ENCODE data around the gene ARL6IP1.
A peak's percentile ranks its signal among the peaks of the same experiment; 100 is the strongest.

The ARL6IP1 gene

DNA sequence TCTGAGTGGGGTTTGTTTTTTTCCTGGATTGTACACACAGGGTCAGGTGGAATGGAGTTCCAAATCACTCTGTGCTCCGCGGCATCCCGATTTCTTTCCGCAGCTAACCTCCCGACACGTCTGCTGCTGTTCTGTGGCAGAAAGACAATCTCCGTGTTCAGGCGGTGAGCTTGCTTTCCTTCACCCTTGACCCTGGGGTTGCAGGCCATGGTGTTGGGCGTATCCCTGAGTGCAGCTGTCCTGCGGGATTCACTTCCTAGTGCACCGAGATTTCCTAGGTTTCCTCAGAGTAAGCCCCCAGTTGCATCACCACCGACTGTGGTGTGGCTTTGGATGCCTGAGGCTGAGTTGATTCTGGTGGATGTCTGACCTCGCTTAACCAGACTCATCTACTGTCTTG lies 7.8 kb upstream of the ARL6IP1 start:
- no peaks in the 10 kb centered on the region for H3K9me3 Mint-ChIP-seq
- H3K36me3 Mint-ChIP-seq (ENCODE audit: low read depth), result peaks cover 60% of the 10 kb centered on the region

DNA sequence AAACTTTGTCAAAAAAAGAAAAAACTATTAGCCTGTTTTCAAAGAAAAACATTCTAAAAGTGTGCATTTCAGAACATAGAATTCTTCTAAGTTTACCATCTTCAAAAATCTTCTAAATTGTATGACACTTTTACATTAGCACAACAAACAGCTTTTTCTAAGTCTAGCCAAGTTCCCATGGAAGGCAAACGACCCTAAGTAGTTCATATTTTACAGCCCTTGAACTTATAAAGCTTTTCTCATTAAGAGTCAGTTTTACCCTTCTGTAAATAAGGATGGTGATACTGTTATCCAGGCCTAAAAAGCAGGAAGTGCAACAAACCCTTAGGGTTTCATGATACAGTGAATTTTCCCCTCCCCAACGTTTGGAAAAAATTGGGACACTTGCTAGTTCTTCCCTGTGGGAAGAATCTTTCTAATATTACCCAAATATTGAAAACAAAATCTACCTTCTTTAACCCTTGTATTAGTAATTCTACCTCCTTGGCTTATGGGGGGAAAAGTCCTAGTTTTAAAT lies 4.0 kb upstream of the ARL6IP1 start:
- Mint-ChIP-seq H3K36me3 (ENCODE audit: low read depth) (peaks cover 49% of the 10 kb centered on the region), H3K9me3 (no peaks in the 10 kb centered on the region), H3K4me1 (peaks cover 43% of the 10 kb centered on the region), H3K4me3 (no peak overlapping the region), H3K27ac (peak overlapping the region; percentile 90), H3K27me3 (peaks cover 2% of the 10 kb centered on the region)
- DNase-seq (no peak), ATAC-seq (no peak)

More for the DNA sequence above, 7.8 kb upstream of the ARL6IP1 start:
- Mint-ChIP-seq H3K27ac (no peak overlapping the region), H3K4me3 (no peak overlapping the region), H3K27me3 (no peaks in the 10 kb centered on the region), H3K4me1 (peaks cover 16% of the 10 kb centered on the region)
- ATAC-seq (no peak), DNase-seq (no peak)

- H3K4me3 Mint-ChIP-seq, result no peak overlapping the region
- no peak for ATAC-seq
- no peak for DNase-seq
- no peaks in the 10 kb centered on the region for H3K9me3 Mint-ChIP-seq
- H3K27ac Mint-ChIP-seq, result peak overlapping the region; percentile 90
- H3K4me1 Mint-ChIP-seq, result peaks cover 51% of the 10 kb centered on the region
- H3K27me3 Mint-ChIP-seq, result peaks cover 2% of the 10 kb centered on the region
- H3K36me3 Mint-ChIP-seq (ENCODE audit: low read depth), result peaks cover 50% of the 10 kb centered on the region
Observed at GRCh38 chr16:18804540-18804939, 3.2 kb upstream of the ARL6IP1 start.

DNA sequence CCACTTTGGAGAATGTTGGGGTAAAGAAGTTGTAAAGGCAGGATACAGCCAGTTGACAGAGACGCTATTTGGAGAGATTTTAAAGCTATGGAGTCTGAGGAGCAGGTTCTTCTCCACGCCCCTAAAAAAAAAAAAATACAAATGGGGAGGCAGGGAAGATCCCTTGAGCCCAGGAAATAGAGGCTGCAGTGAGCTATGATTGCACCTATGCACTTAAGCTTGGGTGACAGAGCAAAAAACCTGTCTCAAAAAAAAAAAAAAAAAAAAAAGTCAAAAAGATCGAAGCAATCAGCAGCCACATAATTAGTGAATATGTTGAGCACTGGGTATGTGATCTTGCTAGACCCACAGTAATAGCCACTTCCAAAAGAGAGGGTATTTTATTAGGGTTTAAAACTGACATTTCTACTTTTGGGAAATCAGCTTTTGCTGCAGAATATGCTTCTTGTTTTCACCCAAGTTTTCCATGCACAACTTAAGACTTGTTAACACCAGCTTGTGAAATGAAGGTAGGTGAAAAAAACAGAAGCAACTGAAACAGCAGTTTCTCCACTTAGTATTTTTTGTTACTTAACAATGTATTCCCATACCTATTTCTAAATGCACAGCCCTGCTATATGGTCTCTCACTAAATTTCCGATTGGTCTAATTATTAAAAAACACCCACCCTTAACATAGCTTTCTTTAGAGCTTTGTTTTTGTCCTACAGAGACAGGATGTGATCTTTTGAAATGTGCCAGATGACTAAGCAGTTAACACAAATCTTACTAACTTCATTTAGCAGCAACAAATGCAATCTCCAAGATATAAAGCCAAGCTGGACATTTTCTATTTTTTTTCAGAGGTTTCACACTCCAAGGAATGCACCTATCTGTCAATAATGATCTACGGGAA lies 2.5 kb upstream of the ARL6IP1 start:
- Mint-ChIP-seq H3K4me1 (peaks cover 57% of the 10 kb centered on the region), H3K27ac (peak overlapping the region; percentile 90), H3K27me3 (peaks cover 2% of the 10 kb centered on the region), H3K9me3 (no peaks in the 10 kb centered on the region), H3K36me3 (ENCODE audit: low read depth) (peaks cover 46% of the 10 kb centered on the region), H3K4me3 (peak overlapping the region; percentile 64)
- ATAC-seq, result no peak
- DNase-seq, result no peak

DNA sequence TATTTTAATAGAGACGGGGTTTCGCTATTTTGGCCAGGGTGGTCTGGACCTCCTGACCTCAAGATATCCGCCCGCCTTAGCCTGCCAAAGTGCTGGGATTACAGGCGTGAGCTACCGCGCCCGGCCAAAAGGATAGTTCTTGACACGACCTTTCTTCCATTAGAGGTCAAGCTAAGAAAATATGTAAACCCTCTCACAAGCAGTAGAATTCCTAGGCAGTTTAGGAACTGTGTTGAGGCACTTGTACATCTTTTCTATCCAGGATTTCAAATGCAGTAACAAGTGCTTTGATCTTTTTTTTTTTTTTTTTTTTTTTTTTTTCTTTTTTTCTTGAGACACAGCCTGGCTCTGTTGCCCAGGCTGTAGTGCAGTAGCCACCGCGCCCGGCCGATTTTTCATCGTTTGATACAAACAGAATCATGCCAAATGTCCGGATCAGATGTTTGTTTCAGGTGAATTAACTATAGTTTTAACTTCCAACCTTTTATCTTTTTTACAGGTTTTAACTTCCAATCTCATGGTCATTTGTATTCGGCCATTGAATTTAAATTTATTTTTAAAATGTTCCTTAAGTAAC lies 1.5 kb upstream of the ARL6IP1 start:
- no peaks in the 10 kb centered on the region for H3K9me3 Mint-ChIP-seq
- H3K27me3 Mint-ChIP-seq, result peaks cover 2% of the 10 kb centered on the region
- peak overlapping the region; percentile 90 for H3K27ac Mint-ChIP-seq
- peak overlapping the region; percentile 88 for H3K4me3 Mint-ChIP-seq
- no peak for DNase-seq
- peaks cover 40% of the 10 kb centered on the region for H3K36me3 Mint-ChIP-seq (ENCODE audit: low read depth)
- peaks cover 64% of the 10 kb centered on the region for H3K4me1 Mint-ChIP-seq
- ATAC-seq, result no peak

GRCh38 chr16:18800775-18801144 lies 589 bp downstream of the ARL6IP1 start:
- peaks cover 2% of the 10 kb centered on the region for H3K27me3 Mint-ChIP-seq

DNA sequence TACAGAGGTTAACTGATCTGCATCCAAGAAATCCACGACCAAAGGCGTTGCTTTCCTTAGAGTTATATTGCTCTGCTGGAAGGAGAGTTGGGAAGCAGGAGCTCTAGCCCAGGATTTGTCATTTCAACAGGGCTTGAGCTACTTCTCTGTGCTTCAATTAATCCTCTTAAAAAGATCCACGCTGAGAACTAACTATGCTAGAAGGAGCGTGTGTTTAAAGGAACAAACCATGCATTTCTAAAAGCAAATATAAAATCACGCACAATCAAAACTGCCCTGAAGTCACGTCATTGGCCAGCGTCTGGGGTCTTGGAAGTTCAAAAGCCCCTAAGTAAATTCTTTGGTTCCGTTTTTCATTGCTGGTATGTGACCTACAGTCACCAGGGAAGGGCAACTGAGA lies 1.1 kb downstream of the ARL6IP1 start:
- DNase-seq (no peak), ATAC-seq (no peak)
- Mint-ChIP-seq H3K36me3 (ENCODE audit: low read depth) (peaks cover 43% of the 10 kb centered on the region), H3K4me1 (peaks cover 64% of the 10 kb centered on the region), H3K9me3 (no peaks in the 10 kb centered on the region), H3K4me3 (peak overlapping the region; percentile 88), H3K27me3 (peaks cover 2% of the 10 kb centered on the region), H3K27ac (peak overlapping the region; percentile 96)

More at GRCh38 chr16:18800775-18801144, 589 bp downstream of the ARL6IP1 start:
- Mint-ChIP-seq H3K4me1 (peaks cover 68% of the 10 kb centered on the region), H3K36me3 (ENCODE audit: low read depth) (peaks cover 42% of the 10 kb centered on the region), H3K4me3 (peak overlapping the region; percentile 88), H3K9me3 (no peaks in the 10 kb centered on the region), H3K27ac (peak overlapping the region; percentile 96)
- DNase-seq (no peak), ATAC-seq (no peak)

GRCh38 chr16:18799500-18799899 lies 1.8 kb downstream of the ARL6IP1 start:
- peak overlapping the region; percentile 96 for H3K27ac Mint-ChIP-seq
- H3K4me3 Mint-ChIP-seq, result peak overlapping the region; percentile 88
- DNase-seq, result no peak
- peaks cover 2% of the 10 kb centered on the region for H3K27me3 Mint-ChIP-seq
- H3K9me3 Mint-ChIP-seq, result no peaks in the 10 kb centered on the region
- H3K4me1 Mint-ChIP-seq, result peaks cover 56% of the 10 kb centered on the region
- H3K36me3 Mint-ChIP-seq (ENCODE audit: low read depth), result peaks cover 46% of the 10 kb centered on the region
- no peak for ATAC-seq

- DNase-seq, result no peak
- Mint-ChIP-seq H3K9me3 (no peaks in the 10 kb centered on the region), H3K27me3 (peaks cover 2% of the 10 kb centered on the region), H3K4me1 (peaks cover 39% of the 10 kb centered on the region), H3K27ac (no peak overlapping the region), H3K36me3 (ENCODE audit: low read depth) (peaks cover 56% of the 10 kb centered on the region), H3K4me3 (no peak overlapping the region)
- ATAC-seq, result no peak
Observed at GRCh38 chr16:18797746-18798145, 3.6 kb downstream of the ARL6IP1 start.

DNA sequence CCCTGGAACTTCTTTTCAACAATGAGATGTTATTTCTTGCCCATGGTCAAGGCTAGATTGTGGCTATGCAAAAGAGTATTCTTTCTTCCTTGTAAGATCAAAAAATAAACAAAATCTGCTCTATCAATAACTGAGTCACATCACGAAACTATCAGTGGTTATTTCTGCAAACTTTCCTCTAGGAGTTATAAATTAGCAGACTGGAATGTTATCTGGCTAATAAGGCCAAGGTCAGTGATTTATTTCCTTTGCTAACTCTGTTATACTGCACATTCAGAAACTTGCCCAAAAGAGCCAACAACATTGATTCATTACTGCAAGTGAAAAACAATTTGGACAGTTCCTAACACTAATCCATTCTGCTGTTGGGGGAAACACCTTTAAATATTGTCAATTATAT lies 5.0 kb downstream of the ARL6IP1 start:
- Mint-ChIP-seq H3K36me3 (ENCODE audit: low read depth) (peaks cover 65% of the 10 kb centered on the region), H3K4me1 (peaks cover 30% of the 10 kb centered on the region), H3K27ac (peak overlapping the region; percentile 29), H3K4me3 (no peak overlapping the region), H3K27me3 (peaks cover under 1% of the 10 kb centered on the region), H3K9me3 (no peaks in the 10 kb centered on the region)
- DNase-seq (no peak), ATAC-seq (no peak)

DNA sequence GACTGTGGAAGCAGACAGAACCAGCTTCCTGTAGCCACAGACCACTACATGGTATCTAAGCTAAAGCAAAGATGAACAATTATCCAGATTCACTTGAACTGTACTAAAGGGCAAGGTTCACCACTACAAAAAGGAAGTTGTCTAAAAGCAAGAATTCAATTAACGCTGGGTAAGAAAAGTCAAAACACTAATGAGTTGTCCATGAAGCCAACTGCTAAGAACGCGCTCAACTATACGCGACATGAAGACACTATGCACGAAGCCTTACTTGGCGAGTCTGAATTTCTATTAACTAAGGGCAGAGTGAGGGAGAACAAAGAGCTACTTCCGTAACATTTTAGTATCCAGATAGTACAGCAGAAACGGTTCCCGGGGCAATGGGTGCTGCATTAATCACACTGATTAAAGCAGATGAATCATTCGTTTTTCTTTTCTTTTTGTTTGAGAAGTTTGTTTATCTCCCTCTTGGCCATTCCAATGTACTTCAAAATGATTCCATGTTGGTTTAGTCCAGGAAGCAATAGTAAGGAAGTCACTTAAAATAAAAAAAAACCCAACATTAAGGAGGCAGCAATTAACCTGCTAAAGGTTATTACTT lies 8.4 kb downstream of the ARL6IP1 start:
- H3K9me3 Mint-ChIP-seq, result no peaks in the 10 kb centered on the region
- H3K27me3 Mint-ChIP-seq, result no peaks in the 10 kb centered on the region
- ATAC-seq, result no peak
- no peak overlapping the region for H3K27ac Mint-ChIP-seq
- peaks cover 77% of the 10 kb centered on the region for H3K36me3 Mint-ChIP-seq (ENCODE audit: low read depth)
- no peak for DNase-seq
- H3K4me3 Mint-ChIP-seq, result no peak overlapping the region
- H3K4me1 Mint-ChIP-seq, result peaks cover 23% of the 10 kb centered on the region

- Mint-ChIP-seq H3K27ac (peak within 1 kb of the TSS; percentile 99), H3K4me1 (peaks cover 46% of the 10 kb centered on the region), H3K36me3 (ENCODE audit: low read depth) (peaks cover 86% of the 10 kb centered on the region), H3K4me3 (peak within 1 kb of the TSS; percentile 99), H3K9me3 (no peaks in the 10 kb centered on the region), H3K27me3 (no peaks in the 10 kb centered on the region)
- DNase-seq (peak; percentile 89), ATAC-seq (peak; percentile 94)
Observed at GRCh38 chr16:18789850-18790706, 11.3 kb downstream of the ARL6IP1 start, which contains the start of gene RPS15A. Gene RPS15A, minus strand, starts transcription at chr16:18790334. Its CDS starts 1,221 bp downstream, at chr16:18789113.

GRCh38 chr16:18789515-18789849 lies 11.9 kb downstream of the ARL6IP1 start:
- H3K4me3 Mint-ChIP-seq, result peak overlapping the region; percentile 99
- no peaks in the 10 kb centered on the region for H3K27me3 Mint-ChIP-seq
- H3K27ac Mint-ChIP-seq, result peak overlapping the region; percentile 99
- DNase-seq (no peak), ATAC-seq (no peak)
- H3K4me1 Mint-ChIP-seq, result peaks cover 52% of the 10 kb centered on the region
- peaks cover 90% of the 10 kb centered on the region for H3K36me3 Mint-ChIP-seq (ENCODE audit: low read depth)
- H3K9me3 Mint-ChIP-seq, result no peaks in the 10 kb centered on the region
